Skeletal muscle satellite cell (primary cell): ENCODE results near the gene CFAP45.

Source experiments
- H3K27me3 ChIP-seq: 2 replicates; pipeline ENCODE4 v1.7.0; 2013; ENCODE audit warnings: low read length; ENCODE audit not compliant: control insufficient read depth, insufficient read depth
- H3K36me3 ChIP-seq: 2 replicates; pipeline ENCODE4 v1.7.0; 2013; ENCODE audit warnings: mild to moderate bottlenecking, control low read depth, low read length; ENCODE audit not compliant: insufficient read depth
- H3K4me1 ChIP-seq: 2 replicates; pipeline ENCODE4 v1.7.0; 2013; ENCODE audit warnings: low read length; ENCODE audit not compliant: control insufficient read depth, insufficient read depth
- H3K4me2 ChIP-seq: 2 replicates; pipeline ENCODE4 v1.7.0; 2013; ENCODE audit warnings: mild to moderate bottlenecking, low read length
- H3K4me3 ChIP-seq: 2 replicates; pipeline ENCODE4 v1.7.0; 2013; ENCODE audit warnings: low read length
- H3K9ac ChIP-seq: 2 replicates; pipeline ENCODE4 v1.7.0; 2013; ENCODE audit warnings: mild to moderate bottlenecking, low read depth, low read length, moderate library complexity
- H3K9me3 ChIP-seq: replicated peaks from 2 replicates; pipeline ENCODE4 v1.7.0; 2013; ENCODE audit warnings: mild to moderate bottlenecking, control low read depth, low read length

Gene CFAP45

GRCh38 chr1:159941591-159942560 lies 41.9 kb upstream of the CFAP45 start:
- Histone ChIP-seq H3K4me1 (peaks cover 8% of the 10 kb centered on the region), H3K9me3 (no peaks in the 10 kb centered on the region)

DNA sequence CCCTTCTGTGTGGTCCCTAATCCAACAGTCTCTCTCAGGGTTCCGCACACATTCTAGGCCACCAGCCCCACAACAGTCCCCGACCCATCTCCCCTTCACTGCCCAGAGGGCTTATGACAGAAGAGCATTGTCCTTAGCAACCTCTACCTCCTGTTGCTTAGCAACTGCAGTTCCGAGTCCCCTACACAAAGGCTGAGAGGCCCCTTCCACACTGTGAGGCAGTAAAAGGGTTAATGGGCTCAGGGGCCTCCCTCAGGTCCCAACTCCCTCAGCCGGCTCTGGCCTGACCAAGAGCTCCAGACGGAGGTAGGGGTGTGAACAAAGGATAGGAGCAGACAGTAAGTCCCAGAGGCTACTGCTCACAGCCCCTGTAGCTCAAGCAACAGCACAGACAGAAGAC lies 41.2 kb upstream of the CFAP45 start:
- Histone ChIP-seq H3K9ac (no peak overlapping the region), H3K4me2 (no peak overlapping the region), H3K36me3 (no peaks in the 10 kb centered on the region), H3K4me1 (peaks cover 8% of the 10 kb centered on the region), H3K27me3 (peaks cover 69% of the 10 kb centered on the region), H3K9me3 (no peaks in the 10 kb centered on the region), H3K4me3 (no peak overlapping the region)

More at GRCh38 chr1:159941591-159942560, 41.9 kb upstream of the CFAP45 start:
- no peaks in the 10 kb centered on the region for H3K36me3 ChIP-seq
- no peak overlapping the region for H3K9ac ChIP-seq
- no peak overlapping the region for H3K4me3 ChIP-seq
- H3K4me2 ChIP-seq: no peak overlapping the region
- peaks cover 75% of the 10 kb centered on the region for H3K27me3 ChIP-seq

- H3K4me2 ChIP-seq: no peak overlapping the region
- H3K27me3 ChIP-seq: peaks cover 69% of the 10 kb centered on the region
- H3K4me3 ChIP-seq: no peak overlapping the region
- H3K4me1 ChIP-seq: peaks cover under 1% of the 10 kb centered on the region
- H3K9me3 ChIP-seq: no peaks in the 10 kb centered on the region
- no peaks in the 10 kb centered on the region for H3K36me3 ChIP-seq
- H3K9ac ChIP-seq: no peak overlapping the region
Measured at GRCh38 chr1:159940006-159940620, 40.1 kb upstream of the CFAP45 start.

- Histone ChIP-seq H3K36me3 (no peaks in the 10 kb centered on the region), H3K9ac (no peak overlapping the region), H3K4me1 (no peaks in the 10 kb centered on the region), H3K9me3 (no peaks in the 10 kb centered on the region), H3K27me3 (peaks cover 68% of the 10 kb centered on the region), H3K4me3 (no peak overlapping the region), H3K4me2 (no peak overlapping the region)
Measured at GRCh38 chr1:159939678-159940002, 39.7 kb upstream of the CFAP45 start.

GRCh38 chr1:159938905-159939677 lies 39.1 kb upstream of the CFAP45 start:
- Histone ChIP-seq H3K36me3 (no peaks in the 10 kb centered on the region), H3K4me1 (no peaks in the 10 kb centered on the region), H3K9me3 (no peaks in the 10 kb centered on the region), H3K4me3 (no peak overlapping the region), H3K4me2 (no peak overlapping the region), H3K27me3 (peaks cover 65% of the 10 kb centered on the region), H3K9ac (no peak overlapping the region)

DNA sequence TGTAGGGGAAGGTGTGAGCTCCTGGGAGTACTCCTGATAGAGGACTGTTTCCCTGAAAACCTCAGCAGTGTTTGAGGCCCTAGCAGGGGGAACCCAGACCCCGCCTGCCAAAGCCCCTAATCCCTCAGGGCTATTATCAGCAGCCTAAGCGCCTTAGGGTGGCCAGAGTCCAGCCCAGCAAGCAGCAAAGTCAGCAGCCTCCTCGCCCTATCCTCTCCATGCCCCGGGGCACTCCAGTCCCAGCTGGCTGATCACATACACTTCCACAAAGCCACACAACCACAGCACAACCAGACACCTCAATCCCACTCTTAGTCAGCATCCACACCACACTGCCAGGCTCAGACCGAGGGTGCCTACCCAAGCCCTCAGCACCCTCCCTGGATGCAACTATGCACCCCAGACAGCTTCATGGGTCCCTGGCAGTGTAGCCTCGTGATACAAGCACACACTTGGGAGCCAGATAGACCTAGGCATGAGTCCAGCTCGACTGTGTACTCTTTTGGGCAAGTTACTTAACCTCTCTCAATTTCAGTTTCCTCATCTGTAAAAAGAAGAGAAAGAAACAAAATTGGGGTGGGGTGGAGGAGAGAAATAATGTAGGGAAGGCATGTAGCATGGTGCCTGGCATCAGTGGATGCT lies 38.4 kb upstream of the CFAP45 start:
- Histone ChIP-seq H3K4me2 (no peak overlapping the region), H3K9me3 (no peaks in the 10 kb centered on the region), H3K9ac (no peak overlapping the region), H3K4me1 (no peaks in the 10 kb centered on the region), H3K4me3 (no peak overlapping the region), H3K36me3 (no peaks in the 10 kb centered on the region), H3K27me3 (peaks cover 58% of the 10 kb centered on the region)

- no peak overlapping the region for H3K4me3 ChIP-seq
- no peak overlapping the region for H3K9ac ChIP-seq
- no peaks in the 10 kb centered on the region for H3K4me1 ChIP-seq
- H3K4me2 ChIP-seq: no peak overlapping the region
- H3K9me3 ChIP-seq: no peaks in the 10 kb centered on the region
- H3K27me3 ChIP-seq: peaks cover 47% of the 10 kb centered on the region
- no peaks in the 10 kb centered on the region for H3K36me3 ChIP-seq
Measured at GRCh38 chr1:159937054-159937750, 37.2 kb upstream of the CFAP45 start.

GRCh38 chr1:159936273-159936904 lies 36.4 kb upstream of the CFAP45 start:
- Histone ChIP-seq H3K4me2 (no peak overlapping the region), H3K9me3 (no peaks in the 10 kb centered on the region), H3K36me3 (no peaks in the 10 kb centered on the region), H3K4me1 (no peaks in the 10 kb centered on the region), H3K4me3 (no peak overlapping the region), H3K27me3 (peaks cover 42% of the 10 kb centered on the region), H3K9ac (no peak overlapping the region)

DNA sequence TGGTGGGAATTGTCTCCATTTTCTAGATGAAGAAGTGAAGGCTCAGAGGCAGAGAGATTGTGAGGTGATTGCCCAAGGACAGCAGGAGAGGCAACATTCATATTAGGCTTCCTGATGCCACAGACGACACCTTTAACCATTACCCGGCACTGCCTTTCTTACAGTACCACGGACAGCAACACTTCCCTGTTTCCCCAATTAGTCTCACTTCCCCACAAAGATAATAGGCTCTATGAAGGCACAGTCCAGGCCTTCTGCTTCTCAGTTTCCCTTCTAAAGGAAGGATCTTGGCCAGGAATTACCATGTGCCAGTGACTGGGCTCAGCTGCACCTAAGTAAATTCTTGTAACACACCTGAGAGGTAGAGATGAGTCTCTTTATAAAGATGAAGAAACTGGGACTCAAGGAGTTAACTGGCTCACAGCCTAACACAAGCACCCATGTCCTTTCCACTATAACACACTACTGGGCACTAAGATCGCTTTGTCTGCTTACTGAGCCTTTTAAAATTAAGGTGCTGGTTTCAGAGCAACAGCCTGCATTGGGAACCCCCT lies 35.8 kb upstream of the CFAP45 start:
- H3K4me3 ChIP-seq: no peak overlapping the region
- H3K9me3 ChIP-seq: no peaks in the 10 kb centered on the region
- H3K4me1 ChIP-seq: no peaks in the 10 kb centered on the region
- H3K36me3 ChIP-seq: no peaks in the 10 kb centered on the region
- H3K4me2 ChIP-seq: no peak overlapping the region
- no peak overlapping the region for H3K9ac ChIP-seq
- H3K27me3 ChIP-seq: peaks cover 37% of the 10 kb centered on the region

- no peaks in the 10 kb centered on the region for H3K4me1 ChIP-seq
- peaks cover 35% of the 10 kb centered on the region for H3K27me3 ChIP-seq
- H3K4me2 ChIP-seq: no peak overlapping the region
- H3K36me3 ChIP-seq: no peaks in the 10 kb centered on the region
- H3K4me3 ChIP-seq: no peak overlapping the region
- no peak overlapping the region for H3K9ac ChIP-seq
- no peaks in the 10 kb centered on the region for H3K9me3 ChIP-seq
Measured at GRCh38 chr1:159935305-159935704, 35.3 kb upstream of the CFAP45 start.
